Endothelial cell of umbilical vein (primary cell): ENCODE data around the gene EDRF1. TPM values are rescaled to one million over a fixed set of nuclear protein-coding genes. Genes with fewer than 3 reads are reported as not detected.

Source experiments
- BruUV-seq: library from RNA; stranded (reverse); fragments of 400-500 nt; replicated peaks from 2 replicates; lab custom pipeline; 2021; lab: Mats Ljungman, UMichigan
- CTCF ChIA-PET: fragments of 300-600, 350-600 bp; sonication (Branson Sonifier 250); formaldehyde crosslinking; loops from one replicate; lab custom pipeline; 2021; ENCODE audit warnings: antibody characterized with exemption, inconsistent platforms; lab: Charles Lee
- POLR2A ChIA-PET: fragments of 300-600, 350-600 bp; sonication (Branson Sonifier 250); formaldehyde crosslinking; loops from one replicate; lab custom pipeline; 2021; ENCODE audit warnings: antibody characterized with exemption, inconsistent platforms; lab: Charles Lee
- DNase-seq: peaks from one replicate; pipeline ENCODE4 v3.0.0-alpha.2; 2011; ENCODE audit warnings: low read depth, low spot score
- FAIRE-seq: peaks from 2 replicates; lab custom pipeline; 2011; peaks lifted over from hg19 to GRCh38; lab: Jason Lieb, UNC
- H2AFZ ChIP-seq: 2 replicates; pipeline ENCODE4 v1.6.0; 2012; ENCODE audit warnings: low read depth, low read length, control low read depth, inconsistent platforms
- H3K27ac ChIP-seq: 2 replicates; pipeline ENCODE4 v1.5.1; 2011; ENCODE audit warnings: low read depth, mild to moderate bottlenecking, control low read depth, low read length, moderate library complexity; ENCODE audit not compliant: insufficient read depth
- H3K27me3 ChIP-seq, 2 experiments: 2 replicates each; pipeline versions ENCODE4 v1.6.0 to v1.6.1; 2011; ENCODE audit warnings: low read length in 2 of 2, mixed read lengths in 1 of 2; ENCODE audit not compliant: control insufficient read depth in 2 of 2, insufficient read depth in 2 of 2
- H3K36me3 ChIP-seq, 2 experiments: 2 replicates in 1 of 2; 3 replicates in 1 of 2; pipeline ENCODE4 v1.5.1; 2011; ENCODE audit warnings: low read length in 2 of 2, mild to moderate bottlenecking in 1 of 2, moderate library complexity in 1 of 2; ENCODE audit not compliant: control insufficient read depth in 2 of 2, insufficient read depth in 2 of 2; ENCODE audit errors: extremely low read depth in 1 of 2
- H3K4me1 ChIP-seq: 3 replicates; pipeline ENCODE4 v1.5.1; 2011; ENCODE audit warnings: mild to moderate bottlenecking, low read length; ENCODE audit not compliant: control insufficient read depth, insufficient read depth; ENCODE audit errors: extremely low read depth
- H3K4me2 ChIP-seq: 2 replicates; pipeline ENCODE4 v1.6.1; 2011; ENCODE audit warnings: low read length, control low read depth, mixed read lengths; ENCODE audit not compliant: insufficient read depth
- H3K4me3 ChIP-seq, 3 experiments: fragments of 200-600 bp in 1 of 3; sonication (generic), shearing (Covaris generic) in 1 of 3; replicated peaks in 1 of 3; 2 replicates each; pipeline ENCODE4 v1.5.1; 2011 to 2016; ENCODE audit warnings: control low read depth in 3 of 3, low read length in 3 of 3, mild to moderate bottlenecking in 2 of 3, inconsistent platforms in 1 of 3, low read depth in 1 of 3, moderate library complexity in 1 of 3; ENCODE audit not compliant: insufficient read depth in 1 of 3
- H3K79me2 ChIP-seq: 2 replicates; pipeline ENCODE4 v1.6.0; 2012; ENCODE audit warnings: low read length, inconsistent platforms; ENCODE audit not compliant: control insufficient read depth, insufficient read depth
- H3K9ac ChIP-seq: replicated peaks from 2 replicates; pipeline ENCODE3; 2011; ENCODE audit warnings: low read length, control low read depth; ENCODE audit not compliant: insufficient read depth; ENCODE audit errors: extremely low read depth
- H3K9me1 ChIP-seq: replicated peaks from 3 replicates; pipeline ENCODE4 v1.6.0; 2011; ENCODE audit warnings: mild to moderate bottlenecking, low read length; ENCODE audit not compliant: control insufficient read depth, insufficient read depth; ENCODE audit errors: extremely low read depth
- H3K9me3 ChIP-seq: replicated peaks from 2 replicates; pipeline ENCODE4 v1.5.1; 2012; ENCODE audit warnings: low read length, inconsistent platforms; ENCODE audit not compliant: control insufficient read depth, insufficient read depth
- H4K20me1 ChIP-seq: replicated peaks from 2 replicates; pipeline ENCODE3; 2011; ENCODE audit warnings: mild to moderate bottlenecking, low read length; ENCODE audit not compliant: control insufficient read depth, insufficient read depth; ENCODE audit errors: extremely low read depth
- CTCF ChIP-seq, 2 donors: IDR thresholded peaks; 1 replicate in 1 of 2; 2 replicates in 1 of 2; pipeline ENCODE4 v1.5.1; 2011; ENCODE audit warnings: low read length in 2 of 2, mild to moderate bottlenecking in 2 of 2, moderate library complexity in 2 of 2, control low read depth in 1 of 2, inconsistent platforms in 1 of 2, low read depth in 1 of 2; ENCODE audit not compliant: insufficient read depth in 1 of 2; ENCODE audit errors: extremely low read depth in 1 of 2
- EZH2 ChIP-seq: IDR thresholded peaks from 2 replicates; pipeline ENCODE4 v1.6.1; 2012; ENCODE audit warnings: borderline replicate concordance, low read depth, mild to moderate bottlenecking, moderate library complexity, low read length, inconsistent platforms; ENCODE audit not compliant: severe bottlenecking
- FOS ChIP-seq: IDR thresholded peaks from 2 replicates; pipeline ENCODE4 v1.6.1; 2011; ENCODE audit warnings: mild to moderate bottlenecking, low read length, moderate library complexity, borderline replicate concordance; ENCODE audit not compliant: insufficient read depth
- GATA2 ChIP-seq: IDR thresholded peaks from 2 replicates; pipeline ENCODE4 v1.7.0; 2011; ENCODE audit warnings: low read depth, mild to moderate bottlenecking, moderate library complexity, mixed read lengths, low read length; ENCODE audit not compliant: insufficient read length, insufficient read depth
- JUN ChIP-seq: IDR thresholded peaks from 2 replicates; pipeline ENCODE4 v1.6.1; 2011; ENCODE audit warnings: borderline replicate concordance, low read depth; ENCODE audit not compliant: insufficient read length, insufficient read depth
- MAX ChIP-seq: IDR thresholded peaks from 2 replicates; pipeline ENCODE4 v1.6.1; 2011; ENCODE audit not compliant: insufficient read depth, insufficient read length
- MYC ChIP-seq: IDR thresholded peaks from one replicate; pipeline ENCODE4 v1.6.1; 2011; ENCODE audit warnings: mild to moderate bottlenecking, low read depth, low read length
- POLR2A ChIP-seq: IDR thresholded peaks from 2 replicates; pipeline ENCODE4 v1.6.1; 2012; ENCODE audit warnings: low read depth, mild to moderate bottlenecking, control low read depth, low read length
- POLR2AphosphoS5 ChIP-seq: IDR thresholded peaks from 2 replicates; pipeline ENCODE4 v1.6.1; 2012; ENCODE audit warnings: low read depth, mild to moderate bottlenecking, control low read depth, low read length, moderate library complexity; ENCODE audit not compliant: insufficient read depth
- dilution Hi-C: fragments of 300-500 bp; cut with MboI; formaldehyde crosslinking; loops from one replicate; pipeline ENCODE4 v1.15.0; 2019; ENCODE audit warnings: low sequenced_read_pairs; ENCODE audit not compliant: extremely low pct_ligation_motif_present
- intact Hi-C: fragments of 100-400 bp; cut with micrococcal nuclease; formaldehyde crosslinking; loops from one replicate; pipeline ENCODE4 v1.10.0; 2022
- polyA plus RNA-seq, 4 experiments: library from polyadenylated mRNA; depleted of rRNA in 3 of 4; stranded (reverse) in 3 of 4; unstranded in 1 of 4; fragments of >200 nt; gene quantifications; 2 replicates each; pipeline versions ENCODE4 v1.2.1 to v1.2.3, GENCODE V29; 2011 to 2012; ENCODE audit warnings: missing spikeins in 1 of 4
- total RNA-seq: library from RNA; stranded (reverse); gene quantifications from 2 replicates; pipeline ENCODE4 v1.2.3, GENCODE V29; 2021

Gene EDRF1
- total and polyA plus RNA-seq, 2 donors (not counting 3 experiments of a cell fraction or from before 2014, with no cell fraction given), result 11.6 to 27.8 TPM

GRCh38 chr10:125757742-125758141, 38.2 kb downstream of the EDRF1 start:
- peak; percentile 8 for DNase-seq
- POLR2A ChIA-PET, result no interaction called here
- Histone ChIP-seq H3K79me2 (no peaks in the 10 kb centered on the region), H3K4me1 (peaks cover 13% of the 10 kb centered on the region), H3K27me3 (no peaks in the 10 kb centered on the region), H3K9me3 (no peaks in the 10 kb centered on the region), H2AFZ (no peak overlapping the region), H3K27ac (no peak overlapping the region), H4K20me1 (no peaks in the 10 kb centered on the region), H3K9me1 (no peaks in the 10 kb centered on the region), H3K9ac (no peak overlapping the region), H3K36me3 (peaks cover 11 to 13% of the 10 kb centered on the region in 2 experiments), H3K4me2 (no peak overlapping the region), H3K4me3 (no peak overlapping the region)
- no TSS peak for BruUV-seq
- CTCF ChIA-PET, result interaction anchor here (1.0 kb wide), 1 partner anchor 927 kb away, joined by 3 read pairs; no protein-coding TSS in a partner anchor
- TF ChIP-seq MAX (no peak), FOS (no peak), CTCF (IDR thresholded peaks at IDR 0.05; ENCODE audit: extremely low read depth in 1 of 2, insufficient read depth in 1 of 2, low read depth in 1 of 2, low read length in 2 of 2) (no peak), MYC (no peak), GATA2 (no peak), JUN (no peak), EZH2 (no peak), POLR2AphosphoS5 (no peak), POLR2A (no peak)
- dilution Hi-C loops, result no loop called here
- intact Hi-C loops, result no loop called here
- FAIRE-seq, result no peak
